D721Med (cell line): Measurements from ENCODE around the gene OGT.
"Not testable (repeated sequence)": the region's sequence is repeated elsewhere in the genome, so short reads cannot be mapped to it uniquely, and the experiment has no call there.

Experiments used
- DNase-seq: peaks from one replicate; pipeline ENCODE4 v3.0.0; 2011; ENCODE audit warnings: low spot score; ENCODE audit not compliant: insufficient read length
- FAIRE-seq: peaks from 2 replicates; lab custom pipeline; 2011; peaks lifted over from hg19 to GRCh38; lab: Jason Lieb, UNC
- CTCF ChIP-seq: IDR thresholded peaks from 2 replicates; pipeline ENCODE4 v1.5.1; 2012; ENCODE audit warnings: mild to moderate bottlenecking, control low read depth; ENCODE audit not compliant: insufficient read depth; ENCODE audit errors: missing control alignments

Gene OGT

DNA sequence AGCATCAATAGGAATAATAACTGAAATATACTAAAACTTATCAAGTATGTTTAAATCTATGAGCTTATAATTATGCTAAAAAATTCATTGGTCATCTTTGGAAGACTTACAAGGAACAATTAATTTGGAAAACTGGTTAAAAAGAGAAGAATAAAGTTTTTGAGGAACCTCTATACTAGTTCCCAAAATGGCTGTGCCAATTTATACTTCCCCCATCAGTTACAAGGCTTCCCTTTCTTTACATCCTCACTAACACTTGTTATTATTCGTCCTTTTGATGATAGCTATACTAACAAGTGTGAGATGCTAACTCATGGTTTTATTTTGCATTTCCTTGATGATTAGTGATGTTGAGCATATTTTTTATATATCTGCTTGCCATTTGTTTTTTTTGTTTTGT, 17.1 kb downstream of the OGT start:
- no peak for FAIRE-seq
- DNase-seq = no peak
- TF ChIP-seq CTCF = no peak

- TF ChIP-seq CTCF = no peak
- no peak for DNase-seq
- no peak for FAIRE-seq
Observed at GRCh38 chrX:71550578-71550977, 17.7 kb downstream of the OGT start.

DNA sequence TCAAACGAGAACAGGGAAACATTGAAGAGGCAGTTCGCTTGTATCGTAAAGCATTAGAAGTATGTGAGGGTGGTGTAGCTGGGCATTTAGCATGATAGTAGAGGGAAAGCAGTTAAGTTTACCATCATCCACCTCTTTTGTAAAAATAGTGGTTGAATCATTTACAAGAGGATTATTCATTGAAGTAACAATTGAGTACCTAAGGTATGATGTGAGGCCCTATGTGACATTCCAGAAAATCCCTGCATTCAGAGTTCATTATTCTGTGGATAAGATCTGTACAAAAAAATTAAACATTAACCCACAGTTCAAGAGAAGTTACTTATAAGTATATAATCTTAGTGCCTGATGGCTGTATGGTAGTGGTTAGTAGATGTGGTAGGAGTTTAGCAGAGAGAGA, 23.1 kb downstream of the OGT start:
- FAIRE-seq = no peak
- no peak for DNase-seq
- TF ChIP-seq CTCF = no peak

GRCh38 chrX:71558920-71559319, 26.0 kb downstream of the OGT start:
- TF ChIP-seq CTCF = no peak
- DNase-seq (no peak), FAIRE-seq (no peak)

- not testable (repeated sequence) for DNase-seq, FAIRE-seq
Observed at GRCh38 chrX:71559773-71560172, 26.9 kb downstream of the OGT start.

- DNase-seq = no peak
- FAIRE-seq = no peak
- TF ChIP-seq CTCF = no peak
Observed at GRCh38 chrX:71563921-71564320, 31.0 kb downstream of the OGT start.

- DNase-seq (no peak), FAIRE-seq (no peak)
- TF ChIP-seq CTCF = no peak
Observed at GRCh38 chrX:71565474-71566041, 32.7 kb downstream of the OGT start.

- DNase-seq, FAIRE-seq: not testable (repeated sequence)
Observed at GRCh38 chrX:71571390-71571789, 38.5 kb downstream of the OGT start.
